ENCODE measurements around the gene SND1.
A peak's percentile ranks its signal among the peaks of the same experiment; 100 is the strongest.

The SND1 gene

DNA sequence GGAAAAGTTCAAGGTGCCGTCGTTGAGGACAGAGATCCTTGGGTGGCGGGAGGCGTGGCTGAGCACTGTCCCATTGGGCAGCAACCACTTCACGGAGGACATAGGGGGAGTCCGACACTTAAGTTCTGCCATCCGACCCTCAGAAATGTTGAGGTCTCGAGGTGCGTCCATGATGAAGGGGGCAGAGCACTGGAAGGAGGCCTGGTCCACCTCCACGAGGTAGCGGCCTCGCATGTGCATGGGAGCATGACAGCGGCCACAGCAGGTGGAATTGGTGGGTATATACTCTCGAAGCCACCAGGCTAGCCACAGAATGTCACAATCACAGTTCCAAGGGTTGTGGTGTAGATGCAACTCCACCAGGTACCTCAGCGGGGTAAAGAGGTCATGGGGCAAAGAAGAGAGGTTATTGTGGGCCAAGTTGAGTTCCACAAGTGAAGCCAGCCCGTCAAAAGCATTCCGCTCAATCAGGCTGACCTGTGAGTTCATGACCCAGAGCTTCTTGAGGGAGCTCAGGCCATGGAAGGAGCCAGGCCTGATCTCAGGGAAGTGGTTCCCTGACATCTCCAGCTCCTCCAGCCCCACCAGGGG, 377.5 kb downstream of the SND1 start:
- Histone ChIP-seq H4K20me1 (ENCODE audit: control insufficient read depth, insufficient read depth, low read depth, low read length) (peaks cover 15% of the 10 kb centered on the region; the same call in 1 of the 2 replicates), H3K79me2 (ENCODE audit: control insufficient read depth, low read length) (peaks cover 4% of the 10 kb centered on the region; the same call in 1 of the 2 replicates), H3K27me3 (ENCODE audit: control insufficient read depth, low read length) (0 out of 2 replicates have a peak, but pooled peaks cover 3% of the 10 kb centered on the region), H3K9me2 (replicated peaks; ENCODE audit: control insufficient read depth, low read length) (no peaks in the 10 kb centered on the region), H3K9me3 (ENCODE audit: control insufficient read depth, insufficient read depth, low read length) (no peaks in the 10 kb centered on the region), H3K27ac (ENCODE audit: low read depth, low read length) (no peak overlapping the region), H3F3A (ENCODE audit: control insufficient read depth, insufficient read depth) (peaks cover 4% of the 10 kb centered on the region; the same call in 1 of the 2 replicates), H3K4me3 (ENCODE audit: low read length) (no peak overlapping the region), H3K4me2 (ENCODE audit: low read length) (no peak overlapping the region), H3K36me3 (ENCODE audit: control insufficient read depth, low read length) (peaks cover 10% of the 10 kb centered on the region), H3K4me1 (ENCODE audit: control insufficient read depth, low read length) (peaks cover 28% of the 10 kb centered on the region)
- TF ChIP-seq EZH2phosphoT487 (IDR thresholded peaks at IDR 0.05; ENCODE audit: borderline replicate concordance, low read length) (no peak), CTCF (IDR thresholded peaks at IDR 0.05; ENCODE audit: low read depth, low read length, poor library complexity, severe bottlenecking) (no peak)

GRCh38 chr7:128030263-128030653, 378.3 kb downstream of the SND1 start:
- H3K36me3 ChIP-seq (ENCODE audit: control insufficient read depth, low read length), result peaks cover 10% of the 10 kb centered on the region
- peak overlapping the region; percentile 68 for H3K4me3 ChIP-seq (ENCODE audit: low read length)
- TF ChIP-seq EZH2phosphoT487 (IDR thresholded peaks at IDR 0.05; ENCODE audit: borderline replicate concordance, low read length) (no peak), CTCF (IDR thresholded peaks at IDR 0.05; ENCODE audit: low read depth, low read length, poor library complexity, severe bottlenecking) (no peak)
- no peaks in the 10 kb centered on the region for H3K9me2 ChIP-seq (replicated peaks; ENCODE audit: control insufficient read depth, low read length)
- 0 out of 2 replicates have a peak, but pooled peaks cover 3% of the 10 kb centered on the region for H3K27me3 ChIP-seq (ENCODE audit: control insufficient read depth, low read length)
- peaks cover 4% of the 10 kb centered on the region; the same call in 1 of the 2 replicates for H3F3A ChIP-seq (ENCODE audit: control insufficient read depth, insufficient read depth)
- H3K4me1 ChIP-seq (ENCODE audit: control insufficient read depth, low read length), result peaks cover 33% of the 10 kb centered on the region
- peaks cover 4% of the 10 kb centered on the region; the same call in 1 of the 2 replicates for H3K79me2 ChIP-seq (ENCODE audit: control insufficient read depth, low read length)
- peaks cover 15% of the 10 kb centered on the region; the same call in 1 of the 2 replicates for H4K20me1 ChIP-seq (ENCODE audit: control insufficient read depth, insufficient read depth, low read depth, low read length)
- no peaks in the 10 kb centered on the region for H3K9me3 ChIP-seq (ENCODE audit: control insufficient read depth, insufficient read depth, low read length)
- no peak overlapping the region for H3K27ac ChIP-seq (ENCODE audit: low read depth, low read length)
- peak overlapping the region; percentile 72 for H3K4me2 ChIP-seq (ENCODE audit: low read length)

- TF ChIP-seq EZH2phosphoT487 (IDR thresholded peaks at IDR 0.05; ENCODE audit: borderline replicate concordance, low read length), result no peak
- peak; percentile 27 for TF ChIP-seq CTCF (IDR thresholded peaks at IDR 0.05; ENCODE audit: low read depth, low read length, poor library complexity, severe bottlenecking)
- Histone ChIP-seq H3K4me3 (ENCODE audit: low read length) (peak within 1 kb of the TSS; percentile 73), H3K9me2 (replicated peaks; ENCODE audit: control insufficient read depth, low read length) (no peaks in the 10 kb centered on the region), H3K27ac (ENCODE audit: low read depth, low read length) (peak within 1 kb of the TSS; percentile 44), H3K4me1 (ENCODE audit: control insufficient read depth, low read length) (peaks cover 33% of the 10 kb centered on the region), H4K20me1 (ENCODE audit: control insufficient read depth, insufficient read depth, low read depth, low read length) (peaks cover 15% of the 10 kb centered on the region; the same call in 1 of the 2 replicates), H3K79me2 (ENCODE audit: control insufficient read depth, low read length) (peaks cover 4% of the 10 kb centered on the region; the same call in 1 of the 2 replicates), H3F3A (ENCODE audit: control insufficient read depth, insufficient read depth) (peaks cover 4% of the 10 kb centered on the region; the same call in 1 of the 2 replicates), H3K27me3 (ENCODE audit: control insufficient read depth, low read length) (0 out of 2 replicates have a peak, but pooled peaks cover 3% of the 10 kb centered on the region), H3K9me3 (ENCODE audit: control insufficient read depth, insufficient read depth, low read length) (no peaks in the 10 kb centered on the region), H3K36me3 (ENCODE audit: control insufficient read depth, low read length) (peaks cover 10% of the 10 kb centered on the region), H3K4me2 (ENCODE audit: low read length) (peak within 1 kb of the TSS; percentile 78)
Measured at GRCh38 chr7:128030654-128031611, 378.9 kb downstream of the SND1 start, which contains the start of gene LRRC4. TSS of gene LRRC4 (minus strand) at chr7:128031437. CDS start at chr7:128030640, 797 bp downstream.
